ENCODE results near the gene C3orf18.

The C3orf18 gene

DNA sequence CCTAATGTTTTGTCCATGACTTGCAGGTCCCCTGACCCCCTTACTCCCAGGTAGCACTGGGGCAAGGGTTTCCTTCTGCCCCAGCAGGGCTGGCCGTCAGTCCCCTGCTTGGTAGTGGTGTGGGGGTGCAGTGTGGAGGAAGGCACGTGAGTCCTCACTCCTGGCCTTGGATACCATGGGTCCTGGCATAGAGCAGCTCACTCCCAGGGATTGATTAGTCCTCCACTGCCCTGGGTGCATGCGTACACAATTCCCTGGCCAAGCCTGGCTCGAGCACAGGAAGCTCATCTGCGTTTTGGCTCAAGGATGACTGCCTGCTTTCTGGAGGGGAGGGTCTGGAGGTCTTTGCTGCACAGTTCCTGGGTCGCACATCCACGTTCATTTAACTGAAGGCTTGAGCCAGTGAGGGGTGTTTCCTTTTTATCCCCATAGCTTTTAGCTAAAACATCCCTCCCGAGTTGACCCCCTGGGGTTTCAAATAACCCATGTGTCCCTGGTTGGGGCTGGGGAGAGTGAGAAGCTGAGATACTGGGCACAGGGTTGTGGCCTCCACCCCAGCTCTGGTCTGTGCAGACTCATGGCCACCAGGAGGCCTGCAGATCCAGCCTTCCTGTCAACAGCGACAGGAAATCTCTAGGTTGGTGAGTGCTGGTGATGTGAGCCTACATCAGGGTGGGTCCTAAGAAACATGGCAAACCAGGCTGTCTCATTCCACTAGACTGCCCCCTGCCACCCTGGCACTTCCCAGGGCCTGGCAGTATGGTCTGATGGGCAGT is 13.3 kb upstream of the C3orf18 start:
- ChIA-PET CTCF (interaction anchor here (5.0 to 26.0 kb wide), 2 partner anchors 9 to 33 kb away, joined by 31 to 819 read pairs; partner anchors contain the start of genes CISH and MAPKAPK3), POLR2A (interaction anchor here (0.9 kb wide), 1 partner anchor 12 kb away, joined by 3 read pairs; the partner anchor contains the start of gene HEMK1)
- no peak for DNase-seq (ENCODE audit: low read depth, low spot score)
- TF ChIP-seq, protein P1, sequence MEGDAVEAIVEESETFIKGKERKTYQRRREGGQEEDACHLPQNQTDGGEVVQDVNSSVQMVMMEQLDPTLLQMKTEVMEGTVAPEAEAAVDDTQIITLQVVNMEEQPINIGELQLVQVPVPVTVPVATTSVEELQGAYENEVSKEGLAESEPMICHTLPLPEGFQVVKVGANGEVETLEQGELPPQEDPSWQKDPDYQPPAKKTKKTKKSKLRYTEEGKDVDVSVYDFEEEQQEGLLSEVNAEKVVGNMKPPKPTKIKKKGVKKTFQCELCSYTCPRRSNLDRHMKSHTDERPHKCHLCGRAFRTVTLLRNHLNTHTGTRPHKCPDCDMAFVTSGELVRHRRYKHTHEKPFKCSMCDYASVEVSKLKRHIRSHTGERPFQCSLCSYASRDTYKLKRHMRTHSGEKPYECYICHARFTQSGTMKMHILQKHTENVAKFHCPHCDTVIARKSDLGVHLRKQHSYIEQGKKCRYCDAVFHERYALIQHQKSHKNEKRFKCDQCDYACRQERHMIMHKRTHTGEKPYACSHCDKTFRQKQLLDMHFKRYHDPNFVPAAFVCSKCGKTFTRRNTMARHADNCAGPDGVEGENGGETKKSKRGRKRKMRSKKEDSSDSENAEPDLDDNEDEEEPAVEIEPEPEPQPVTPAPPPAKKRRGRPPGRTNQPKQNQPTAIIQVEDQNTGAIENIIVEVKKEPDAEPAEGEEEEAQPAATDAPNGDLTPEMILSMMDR (IDR thresholded peaks at IDR 0.05; ENCODE audit: insufficient read depth, low read length, missing control alignments), result no peak
- no peak overlapping the region for H3K4me3 ChIP-seq (ENCODE audit: low read depth, low read length)

DNA sequence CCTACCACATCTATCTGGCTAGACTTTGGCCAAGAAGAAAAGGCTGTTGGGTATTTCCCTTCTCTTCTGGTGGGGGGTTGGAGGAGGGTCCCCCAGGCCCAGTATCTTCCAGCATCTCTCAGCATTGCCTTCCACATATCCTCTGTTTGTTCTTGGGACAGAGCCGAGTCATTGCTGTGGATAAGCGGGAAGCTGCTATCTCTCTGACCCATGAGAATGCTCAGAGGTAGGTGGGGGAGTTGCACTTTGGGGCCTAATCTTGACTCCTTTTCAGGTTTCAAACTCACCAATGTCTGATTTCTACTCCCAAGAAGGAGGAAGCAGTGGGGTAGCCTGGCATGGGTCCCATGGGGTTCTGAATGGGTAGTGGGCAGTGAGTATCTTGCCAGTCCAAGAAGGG is 9.8 kb upstream of the C3orf18 start:
- TF ChIP-seq, protein P1 (IDR thresholded peaks at IDR 0.05; ENCODE audit: insufficient read depth, low read length, missing control alignments), result no peak
- H3K4me3 ChIP-seq (ENCODE audit: low read depth, low read length), result no peak overlapping the region
- no peak for DNase-seq (ENCODE audit: low read depth, low spot score)
- ChIA-PET CTCF (interaction anchor here (1.9 to 26.0 kb wide), 3 partner anchors 8 to 37 kb away, joined by 11 to 819 read pairs (median 138); partner anchors contain the start of genes CISH, HEMK1 and MAPKAPK3), POLR2A (no interaction called here)

DNA sequence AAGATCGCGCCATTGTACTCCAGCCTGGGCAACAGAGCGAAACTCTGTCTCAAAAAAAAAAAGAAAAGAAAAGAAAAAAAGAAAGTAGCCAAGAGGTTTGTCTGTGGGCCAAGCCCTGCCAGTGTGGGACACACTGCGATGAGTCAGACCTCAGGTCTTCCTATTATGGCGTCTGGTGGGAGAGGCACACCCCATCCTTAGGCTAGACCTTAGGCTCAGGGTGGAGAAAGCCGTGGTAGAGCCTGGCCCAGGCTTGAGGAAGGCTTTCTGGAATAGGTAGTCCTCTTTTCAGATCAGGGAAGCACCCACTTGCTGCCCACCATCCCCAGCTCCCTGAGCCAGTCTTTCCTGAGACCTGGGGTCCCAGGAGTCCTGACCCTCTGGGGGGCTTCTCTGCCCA is 7.8 kb upstream of the C3orf18 start:
- POLR2A ChIA-PET, result interaction anchor here (1.0 kb wide), 1 partner anchor 8 kb away, joined by 3 read pairs; no protein-coding TSS in a partner anchor
- TF ChIP-seq, protein P1 (IDR thresholded peaks at IDR 0.05; ENCODE audit: insufficient read depth, low read length, missing control alignments), result no peak
- H3K4me3 ChIP-seq (ENCODE audit: low read depth, low read length), result no peak overlapping the region
- no peak for DNase-seq (ENCODE audit: low read depth, low spot score)
- CTCF ChIA-PET, result interaction anchor here (2.1 to 26.0 kb wide), 3 partner anchors 14 to 39 kb away, joined by 8 to 819 read pairs (median 138); partner anchors contain the start of genes CISH and MAPKAPK3

DNA sequence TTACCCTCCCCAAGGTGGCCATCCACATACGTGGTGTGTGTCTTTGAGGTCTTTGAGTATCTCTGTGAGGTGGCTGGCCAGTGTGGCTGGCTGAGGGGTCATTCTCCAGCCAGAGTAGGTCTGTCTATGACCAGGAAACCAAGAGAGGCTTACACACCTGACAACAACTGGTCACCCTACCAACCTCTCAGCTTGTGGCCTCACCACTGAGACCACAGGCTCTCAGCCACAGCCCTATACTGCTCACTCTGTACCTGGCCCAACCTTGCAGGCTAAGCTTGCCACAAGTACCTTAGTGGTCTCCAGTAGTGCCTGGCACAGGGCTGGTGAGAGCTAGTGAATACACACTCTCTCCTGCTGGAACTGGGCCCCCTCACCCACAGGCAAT is 6.9 kb upstream of the C3orf18 start:
- TF ChIP-seq, protein P1 (IDR thresholded peaks at IDR 0.05; ENCODE audit: insufficient read depth, low read length, missing control alignments), result no peak

DNA sequence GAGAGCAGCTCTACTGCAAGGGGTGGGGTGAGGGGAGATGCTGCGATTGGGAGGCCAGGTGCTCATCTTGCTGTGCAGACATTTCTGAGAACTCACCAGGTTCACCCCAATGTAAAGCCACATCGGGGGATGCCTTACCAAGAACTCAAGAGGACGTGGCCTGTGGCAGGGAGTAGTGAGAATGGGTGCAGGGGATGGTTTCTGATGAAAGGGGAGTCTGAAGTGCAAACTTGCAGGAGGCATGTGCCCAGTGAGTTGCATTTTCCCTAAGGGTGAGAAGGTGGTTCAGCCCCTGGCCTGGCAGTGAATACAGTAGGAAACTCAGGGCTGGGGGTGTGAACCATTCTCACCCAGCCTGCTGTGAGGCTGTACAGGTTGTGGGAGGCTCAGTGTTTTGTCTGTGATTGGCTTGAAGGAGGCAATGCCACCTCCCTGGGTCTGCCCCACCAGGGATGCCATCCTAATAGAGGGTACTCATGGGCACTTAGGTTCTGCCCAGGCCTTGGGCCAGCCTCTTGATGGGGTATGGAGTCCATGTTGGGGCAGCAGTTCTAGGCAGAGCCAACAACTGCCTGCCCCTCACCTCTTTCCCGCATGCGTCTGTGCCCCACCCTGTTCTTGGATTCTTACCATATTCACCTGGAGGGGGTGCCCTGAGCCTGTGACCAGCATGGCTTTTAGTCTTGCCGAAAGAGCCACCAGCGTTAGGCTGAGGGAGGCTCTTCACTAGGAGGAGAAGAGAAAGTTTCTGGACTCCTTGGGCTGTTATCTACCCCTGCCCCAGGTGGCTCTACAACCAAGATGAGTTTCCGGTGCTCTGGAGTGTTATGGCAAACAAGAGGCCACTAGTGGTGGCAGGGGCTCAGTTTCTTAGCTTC is 6.3 kb upstream of the C3orf18 start:
- DNase-seq (ENCODE audit: low read depth, low spot score), result no peak
- TF ChIP-seq, protein P1 (IDR thresholded peaks at IDR 0.05; ENCODE audit: insufficient read depth, low read length, missing control alignments), result no peak
- CTCF ChIA-PET, result interaction anchor here (3.4 to 26.0 kb wide), 4 partner anchors 8 to 40 kb away, joined by 31 to 819 read pairs (median 124); partner anchors contain the start of genes CISH and MAPKAPK3
- POLR2A ChIA-PET, result no interaction called here
- H3K4me3 ChIP-seq (ENCODE audit: low read depth, low read length), result no peak overlapping the region

More for the DNA sequence above, 6.9 kb upstream of the C3orf18 start:
- no peak for DNase-seq (ENCODE audit: low read depth, low spot score)
- no peak overlapping the region for H3K4me3 ChIP-seq (ENCODE audit: low read depth, low read length)
- CTCF ChIA-PET, result interaction anchor here (2.1 to 26.0 kb wide), 4 partner anchors 15 to 40 kb away, joined by 8 to 819 read pairs (median 124); partner anchors contain the start of genes CISH and MAPKAPK3
- POLR2A ChIA-PET, result interaction anchor here (1.0 kb wide), 1 partner anchor 9 kb away, joined by 3 read pairs; no protein-coding TSS in a partner anchor
